HEK293 (cell line): ENCODE data around the gene CRTC3.

ENCODE experiments used
- HOXA7 ChIP-seq: sonication (generic); formaldehyde crosslinking; IDR thresholded peaks from 2 replicates; pipeline ENCODE4 v1.8.1; 2022; ENCODE audit warnings: missing genetic modification reagents, borderline replicate concordance
- ZNF692 ChIP-seq: fragments of 450-650 bp; formaldehyde crosslinking; IDR thresholded peaks from 2 replicates; pipeline ENCODE4 v1.5.1; 2016; ENCODE audit warnings: missing biosample characterization, missing genetic modification characterization

GRCh38 chr15:90619468-90619867, 89.7 kb downstream of the CRTC3 start:
- no peak for TF ChIP-seq HOXA7 (CRISPR knock-in tag)
- no peak for TF ChIP-seq ZNF692 (tag by site-specific recombination)
